OCI-LY3 (cell line): ENCODE results near the gene GSDME.

Experiments
- H2AFZ ChIP-seq: fragments of 200-600, 300-600 bp; shearing (Covaris generic); 2 replicates; pipeline ENCODE4 v1.6.0; 2014; ENCODE audit warnings: antibody characterized with exemption, low read depth, low read length
- H3K27ac ChIP-seq: fragments of 200-600, 300-600 bp; sonication (generic); 2 replicates; pipeline ENCODE4 v1.5.1; 2014; ENCODE audit warnings: mild to moderate bottlenecking, low read length, moderate library complexity, mixed read lengths
- H3K27me3 ChIP-seq: fragments of 200-600, 300-600 bp; sonication (generic); 2 replicates; pipeline ENCODE4 v1.6.1; 2014; ENCODE audit warnings: low read depth, low read length, mixed read lengths
- H3K36me3 ChIP-seq: fragments of 200-600, 300-600 bp; sonication (generic); replicated peaks from 2 replicates; pipeline ENCODE3; 2014; ENCODE audit warnings: low read depth, low read length, mixed read lengths
- H3K4me1 ChIP-seq: fragments of 300-600, 200-600 bp; sonication (generic); 2 replicates; pipeline ENCODE4 v1.6.1; 2014; ENCODE audit warnings: low read length, mixed read lengths
- H3K4me2 ChIP-seq: fragments of 200-600, 300-600 bp; sonication (generic); 2 replicates; pipeline ENCODE4 v1.6.1; 2014; ENCODE audit warnings: low read length, mixed read lengths
- H3K4me3 ChIP-seq: fragments of 300-600, 200-600 bp; sonication (generic); 2 replicates; pipeline ENCODE4 v1.5.1; 2014; ENCODE audit warnings: antibody characterized with exemption, mild to moderate bottlenecking, low read length, moderate library complexity
- H3K79me2 ChIP-seq: fragments of 300-600, 200-600 bp; shearing (Covaris generic); 2 replicates; pipeline ENCODE4 v1.6.1; 2014; ENCODE audit warnings: mild to moderate bottlenecking, low read length, mixed read lengths
- H3K9ac ChIP-seq: fragments of 300-600, 200-600 bp; shearing (Covaris generic); 2 replicates; pipeline ENCODE4 v1.6.0; 2014; ENCODE audit warnings: mild to moderate bottlenecking, low read length, moderate library complexity
- H3K9me3 ChIP-seq: fragments of 200-600, 300-600 bp; shearing (Covaris generic); 2 replicates; pipeline ENCODE4 v1.6.1; 2014; ENCODE audit warnings: low read length, mixed read lengths; ENCODE audit not compliant: insufficient read depth
- H4K20me1 ChIP-seq: fragments of 200-600, 300-600 bp; sonication (generic); 2 replicates; pipeline ENCODE4 v1.6.1; 2016; ENCODE audit warnings: low read length, mixed read lengths; ENCODE audit not compliant: insufficient read depth
- EZH2phosphoT487 ChIP-seq: fragments of 200-600 bp; shearing (Covaris generic); IDR thresholded peaks from 2 replicates; pipeline ENCODE4 v1.6.1; 2018; ENCODE audit warnings: antibody characterized with exemption, mixed run types, low read depth
- TF ChIP-seq, protein P1 (sequence below): fragments of 200-600, 300-600 bp; sonication (generic); IDR thresholded peaks from 2 replicates; pipeline ENCODE4 v1.5.1; 2014; ENCODE audit warnings: antibody characterized with exemption, low read length, low read depth

Gene GSDME

DNA sequence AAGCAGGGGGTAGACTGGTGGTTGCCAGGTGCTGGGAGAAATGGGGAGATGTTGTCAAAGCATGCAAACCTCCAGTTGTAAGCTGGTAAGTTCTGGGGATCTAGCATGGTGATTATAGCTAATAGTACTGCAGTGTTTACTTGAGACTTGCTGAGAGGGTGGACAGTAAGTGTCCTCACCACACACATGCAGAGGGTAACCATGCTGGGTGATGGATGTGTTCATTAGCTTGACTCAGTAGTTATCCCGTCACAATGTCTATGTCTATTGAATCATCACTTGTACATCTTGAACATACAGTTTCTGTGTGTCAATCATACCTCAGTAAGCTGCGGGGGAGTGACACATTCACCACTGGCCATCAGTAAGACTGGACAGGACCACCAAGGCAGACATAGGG, 42.1 kb downstream of the GSDME start:
- Histone ChIP-seq H3K79me2 (no peaks in the 10 kb centered on the region), H3K4me1 (peaks cover 40% of the 10 kb centered on the region), H3K4me2 (0 out of 2 replicates have a peak overlapping the region, but pooled peaks have one; percentile 37), H3K9ac (no peak overlapping the region), H2AFZ (no peak overlapping the region), H3K27ac (no peak overlapping the region), H3K36me3 (no peaks in the 10 kb centered on the region), H4K20me1 (no peaks in the 10 kb centered on the region), H3K27me3 (no peaks in the 10 kb centered on the region), H3K9me3 (no peaks in the 10 kb centered on the region), H3K4me3 (no peak overlapping the region)
- TF ChIP-seq EZH2phosphoT487 = no peak
- TF ChIP-seq, protein P1, sequence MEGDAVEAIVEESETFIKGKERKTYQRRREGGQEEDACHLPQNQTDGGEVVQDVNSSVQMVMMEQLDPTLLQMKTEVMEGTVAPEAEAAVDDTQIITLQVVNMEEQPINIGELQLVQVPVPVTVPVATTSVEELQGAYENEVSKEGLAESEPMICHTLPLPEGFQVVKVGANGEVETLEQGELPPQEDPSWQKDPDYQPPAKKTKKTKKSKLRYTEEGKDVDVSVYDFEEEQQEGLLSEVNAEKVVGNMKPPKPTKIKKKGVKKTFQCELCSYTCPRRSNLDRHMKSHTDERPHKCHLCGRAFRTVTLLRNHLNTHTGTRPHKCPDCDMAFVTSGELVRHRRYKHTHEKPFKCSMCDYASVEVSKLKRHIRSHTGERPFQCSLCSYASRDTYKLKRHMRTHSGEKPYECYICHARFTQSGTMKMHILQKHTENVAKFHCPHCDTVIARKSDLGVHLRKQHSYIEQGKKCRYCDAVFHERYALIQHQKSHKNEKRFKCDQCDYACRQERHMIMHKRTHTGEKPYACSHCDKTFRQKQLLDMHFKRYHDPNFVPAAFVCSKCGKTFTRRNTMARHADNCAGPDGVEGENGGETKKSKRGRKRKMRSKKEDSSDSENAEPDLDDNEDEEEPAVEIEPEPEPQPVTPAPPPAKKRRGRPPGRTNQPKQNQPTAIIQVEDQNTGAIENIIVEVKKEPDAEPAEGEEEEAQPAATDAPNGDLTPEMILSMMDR = no peak

DNA sequence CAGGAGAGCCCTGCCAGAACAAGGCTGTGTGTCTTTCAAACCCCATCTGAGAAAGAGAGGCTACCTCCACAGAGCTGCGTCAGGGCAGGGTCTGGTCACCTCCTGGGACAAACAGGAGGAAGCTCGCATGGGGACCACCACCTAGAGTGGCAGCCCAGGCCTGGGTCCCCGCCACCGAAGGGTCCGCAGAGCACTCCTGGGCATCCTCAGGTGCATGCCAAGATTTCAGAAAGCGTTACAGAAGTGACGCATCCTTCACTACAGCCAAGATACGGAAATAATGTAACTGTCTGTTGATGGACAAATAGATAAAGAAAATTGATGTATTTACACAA, 42.6 kb downstream of the GSDME start:
- Histone ChIP-seq H3K36me3 (no peaks in the 10 kb centered on the region), H3K27ac (no peak overlapping the region), H3K4me2 (no peak overlapping the region), H3K27me3 (no peaks in the 10 kb centered on the region), H3K4me3 (no peak overlapping the region), H3K9ac (no peak overlapping the region), H3K4me1 (peaks cover 34% of the 10 kb centered on the region), H3K79me2 (no peaks in the 10 kb centered on the region), H4K20me1 (no peaks in the 10 kb centered on the region), H2AFZ (no peak overlapping the region), H3K9me3 (no peaks in the 10 kb centered on the region)
- TF ChIP-seq, protein P1 = no peak
- no peak for TF ChIP-seq EZH2phosphoT487

DNA sequence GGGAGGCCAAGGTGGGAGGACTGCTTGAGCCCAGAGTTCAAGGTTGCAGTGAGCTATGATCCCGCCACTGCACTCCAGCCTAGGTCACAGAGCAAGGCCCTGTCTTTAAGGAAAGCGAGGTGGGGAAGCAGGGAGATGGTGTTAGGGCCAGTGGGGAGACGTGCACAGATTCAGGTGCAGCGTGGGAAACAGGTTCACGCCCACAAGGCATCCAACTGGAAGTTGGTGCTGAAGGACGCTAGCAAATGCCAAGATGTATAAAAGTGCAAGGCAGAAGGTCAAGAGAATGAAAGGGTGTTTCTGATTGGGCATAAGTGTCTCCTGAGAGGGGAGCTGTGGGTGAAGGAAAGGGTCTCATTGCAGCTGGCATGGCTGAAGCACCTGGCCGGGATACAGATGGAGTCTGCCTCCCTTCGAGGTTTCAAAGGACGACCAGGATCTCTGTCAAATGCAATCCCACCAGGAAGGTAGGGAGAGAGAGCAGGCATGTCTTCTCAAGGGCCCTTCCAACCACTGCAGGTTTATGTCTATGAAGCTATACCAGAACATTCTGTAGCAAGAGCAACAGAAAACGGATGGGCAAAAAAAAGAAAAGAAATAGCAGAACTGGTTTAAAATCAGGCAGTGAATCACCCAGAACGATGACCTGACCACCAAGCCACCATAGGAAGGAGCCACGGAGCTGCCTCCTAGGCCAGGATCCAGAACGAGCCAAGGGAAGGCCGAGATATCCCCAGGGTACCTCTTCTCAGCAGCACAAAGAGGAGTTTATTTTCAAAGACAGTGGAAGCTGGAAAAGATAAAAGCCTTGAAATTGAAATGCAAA, 43.2 kb downstream of the GSDME start:
- Histone ChIP-seq H3K27ac (no peak overlapping the region), H3K4me1 (peaks cover 28% of the 10 kb centered on the region), H3K9ac (no peak overlapping the region), H4K20me1 (no peaks in the 10 kb centered on the region), H3K4me3 (no peak overlapping the region), H2AFZ (no peak overlapping the region), H3K36me3 (no peaks in the 10 kb centered on the region), H3K9me3 (no peaks in the 10 kb centered on the region), H3K27me3 (no peaks in the 10 kb centered on the region), H3K79me2 (no peaks in the 10 kb centered on the region), H3K4me2 (no peak overlapping the region)
- TF ChIP-seq EZH2phosphoT487 = no peak
- TF ChIP-seq, protein P1 = no peak

DNA sequence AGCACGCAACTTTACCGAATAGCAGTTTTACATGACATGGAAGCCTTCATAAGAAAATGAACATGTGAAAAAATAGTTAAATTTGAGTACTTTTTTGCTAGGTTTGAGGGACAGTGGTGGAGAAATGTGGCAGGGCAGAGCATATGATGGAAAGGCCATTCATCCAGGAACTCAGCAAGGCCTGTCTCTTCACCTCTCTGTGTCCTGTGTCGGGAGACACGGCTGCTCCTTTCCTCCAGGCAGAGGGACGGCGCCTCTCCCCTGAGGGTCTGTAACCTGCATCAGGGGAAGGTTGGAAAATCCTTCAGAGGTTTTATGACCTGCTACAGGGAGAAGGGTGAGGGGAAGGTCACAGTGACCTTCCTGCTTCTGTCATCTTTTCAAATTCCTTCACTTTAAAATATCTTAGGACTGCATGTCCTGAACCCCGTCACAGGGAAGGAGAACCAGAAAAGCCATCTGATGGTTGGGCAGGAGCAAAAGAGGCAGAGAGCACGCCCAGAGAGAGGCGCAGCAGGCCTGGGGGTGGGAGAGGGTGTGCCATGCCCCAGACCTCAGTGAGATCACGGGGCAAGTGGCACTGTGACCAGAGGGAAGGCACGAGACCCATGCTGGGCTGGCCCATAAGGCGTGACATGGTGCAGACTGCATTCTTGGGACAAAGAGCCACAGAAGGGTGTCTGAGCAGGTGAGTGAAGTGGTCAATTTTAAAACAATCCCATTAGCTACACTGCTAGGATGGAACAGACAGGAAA, 44.0 kb downstream of the GSDME start:
- Histone ChIP-seq H3K27ac (no peak overlapping the region), H2AFZ (no peak overlapping the region), H3K9me3 (no peaks in the 10 kb centered on the region), H3K36me3 (no peaks in the 10 kb centered on the region), H3K4me3 (no peak overlapping the region), H3K4me2 (no peak overlapping the region), H3K79me2 (no peaks in the 10 kb centered on the region), H4K20me1 (no peaks in the 10 kb centered on the region), H3K27me3 (no peaks in the 10 kb centered on the region), H3K4me1 (peaks cover 20% of the 10 kb centered on the region), H3K9ac (no peak overlapping the region)
- TF ChIP-seq, protein P1 = no peak
- no peak for TF ChIP-seq EZH2phosphoT487
